K562 (cell line): ENCODE results near the gene INCA1. TPM values are rescaled to one million over a fixed set of nuclear protein-coding genes. Genes with fewer than 3 reads are reported as not detected.

ENCODE experiments used
- ATAC-seq: fragments of 200-7000 bp; cut with Tn5 transposase; 3 replicates; pipeline ENCODE4 v1.9.1; 2020; ENCODE audit warnings: moderate library complexity
- BruUV-seq: library from RNA; stranded (reverse); fragments of 400-500 nt; replicated peaks from 2 replicates; lab custom pipeline; 2021; lab: Mats Ljungman, UMichigan
- CTCF ChIA-PET: fragments of 300-600 bp; formaldehyde crosslinking; extraction: SDS; loops from one replicate; lab custom pipeline; 2021; ENCODE audit warnings: low intra/inter-chr PET ratio; lab: Yijun Ruan, JAX
- POLR2A ChIA-PET: fragments of 300-600, 350-650 bp; sonication (Branson Sonifier 250); formaldehyde crosslinking; extraction: SDS; loops from one replicate; lab custom pipeline; 2021; ENCODE audit warnings: antibody characterized with exemption, inconsistent platforms; lab: Yijun Ruan, JAX
- DNase-seq, 4 experiments: peaks; one replicate each; pipeline versions ENCODE4 v3.0.0 to v3.0.0-alpha.2; 2011 to 2018; ENCODE audit warnings: low spot score in 3 of 4, mixed read lengths in 3 of 4; ENCODE audit errors: extremely low read depth in 1 of 4
- FAIRE-seq: peaks from 2 replicates; lab custom pipeline; 2011; peaks lifted over from hg19 to GRCh38; lab: Jason Lieb, UNC
- H2AFZ ChIP-seq: 2 replicates; pipeline ENCODE4 v1.6.0; 2011; ENCODE audit warnings: low read depth, low read length, control low read depth, inconsistent platforms
- H3K27ac ChIP-seq: fragments of 200-600 bp; 3 replicates; pipeline ENCODE4 v1.8.0; 2011; ENCODE audit warnings: low read depth, mild to moderate bottlenecking, control low read depth, inconsistent platforms, low read length, moderate library complexity, mixed read lengths; ENCODE audit errors: extremely low read depth
- H3K27me3 ChIP-seq, 2 experiments: fragments of 300-600 bp in 1 of 2; 2 replicates in 1 of 2; 3 replicates in 1 of 2; pipeline versions ENCODE4 v1.6.0 to v1.8.0; 2011; ENCODE audit warnings: inconsistent platforms in 2 of 2, low read length in 2 of 2, mild to moderate bottlenecking in 1 of 2, mixed read lengths in 1 of 2, moderate library complexity in 1 of 2; ENCODE audit not compliant: control insufficient read depth in 2 of 2, insufficient read depth in 2 of 2
- H3K36me3 ChIP-seq: fragments of 300-600 bp; 3 replicates; pipeline ENCODE4 v1.8.0; 2011; ENCODE audit warnings: mild to moderate bottlenecking, low read length, inconsistent platforms; ENCODE audit not compliant: control insufficient read depth, insufficient read depth
- H3K4me1 ChIP-seq, 2 experiments: fragments of 200-600 bp in 1 of 2; replicated peaks in 1 of 2; 2 replicates in 1 of 2; 3 replicates in 1 of 2; pipeline versions ENCODE4 v1.5.1 to v1.8.0; 2011; ENCODE audit warnings: inconsistent platforms in 2 of 2, low read length in 2 of 2, mild to moderate bottlenecking in 1 of 2, mixed read lengths in 1 of 2, moderate library complexity in 1 of 2; ENCODE audit not compliant: control insufficient read depth in 2 of 2, insufficient read depth in 2 of 2
- H3K4me2 ChIP-seq: 2 replicates; pipeline ENCODE4 v1.6.1; 2011; ENCODE audit warnings: low read length, control low read depth, inconsistent platforms, mixed read lengths; ENCODE audit not compliant: insufficient read depth
- H3K4me3 ChIP-seq: fragments of 200-600 bp; sonication (generic), shearing (Covaris generic); 2 replicates; pipeline ENCODE4 v1.5.1; 2016; ENCODE audit warnings: control low read depth, inconsistent platforms
- H3K79me2 ChIP-seq: fragments of 200-600 bp; 3 replicates; pipeline ENCODE4 v1.8.0; 2011; ENCODE audit warnings: low read length, inconsistent platforms; ENCODE audit not compliant: control insufficient read depth, insufficient read depth
- H3K9ac ChIP-seq, 2 experiments: 2 replicates each; pipeline versions ENCODE4 v1.6.0 to v1.6.1; 2011; ENCODE audit warnings: low read depth in 2 of 2, low read length in 2 of 2, control low read depth in 1 of 2, inconsistent platforms in 1 of 2, mild to moderate bottlenecking in 1 of 2, mixed read lengths in 1 of 2; ENCODE audit not compliant: insufficient read depth in 1 of 2
- H3K9me1 ChIP-seq: one replicate; pipeline ENCODE4 v1.6.0; 2011; ENCODE audit warnings: inconsistent platforms, mild to moderate bottlenecking, low read length, moderate library complexity; ENCODE audit not compliant: control insufficient read depth, insufficient read depth
- H3K9me3 ChIP-seq: replicated peaks from 2 replicates; pipeline ENCODE4 v1.5.1; 2011; ENCODE audit warnings: low read depth, low read length, inconsistent platforms; ENCODE audit not compliant: control insufficient read depth, insufficient read depth
- H4K20me1 ChIP-seq: replicated peaks from 2 replicates; pipeline ENCODE4 v1.6.1; 2011; ENCODE audit warnings: low read length, inconsistent platforms, mixed read lengths; ENCODE audit not compliant: control insufficient read depth, insufficient read depth
- CC2D1A ChIP-seq: fragments of 450-650 bp; IDR thresholded peaks from 2 replicates; pipeline ENCODE4 v1.6.1; 2017; ENCODE audit warnings: mild to moderate bottlenecking
- CHD1 ChIP-seq: fragments of 200-600 bp; sonication (generic); IDR thresholded peaks from one replicate; pipeline ENCODE4 v1.6.1; 2012; ENCODE audit warnings: mild to moderate bottlenecking, moderate library complexity, low read length, inconsistent platforms
- E2F6 ChIP-seq, 2 experiments: IDR thresholded peaks; 2 replicates each; pipeline ENCODE4 v1.6.1; 2011; ENCODE audit warnings: borderline replicate concordance in 1 of 2, control low read depth in 1 of 2, low read depth in 1 of 2, low read length in 1 of 2, mild to moderate bottlenecking in 1 of 2, mixed read lengths in 1 of 2, moderate library complexity in 1 of 2; ENCODE audit not compliant: insufficient read depth in 1 of 2, insufficient read length in 1 of 2, poor library complexity in 1 of 2, severe bottlenecking in 1 of 2; ENCODE audit errors: extremely low read depth in 1 of 2
- ETV5 ChIP-seq: sonication (generic); formaldehyde crosslinking; IDR thresholded peaks from 2 replicates; pipeline ENCODE4 v1.4.0; 2020; ENCODE audit warnings: low read depth, mild to moderate bottlenecking, missing genetic modification reagents
- FOS ChIP-seq: IDR thresholded peaks from 3 replicates; pipeline ENCODE4 v1.6.1; 2011; ENCODE audit not compliant: insufficient read length; ENCODE audit errors: extremely low read depth
- FUS ChIP-seq: fragments of 200-400 bp; formaldehyde crosslinking; optimal IDR thresholded peaks from 2 replicates; pipeline ENCODE3; 2017; ENCODE audit warnings: low read depth, low read length
- MAZ ChIP-seq, 2 experiments: fragments of 450-650 bp in 1 of 2; sonication (generic) in 1 of 2; formaldehyde crosslinking; IDR thresholded peaks in 1 of 2; conservative IDR thresholded peaks in 1 of 2; 2 replicates each; pipeline versions ENCODE4 v1.4.0 to v1.5.0; 2020; ENCODE audit warnings: mild to moderate bottlenecking in 1 of 2, missing genetic modification reagents in 1 of 2
- PHF20 ChIP-seq: fragments of 450-650 bp; IDR thresholded peaks from 2 replicates; pipeline ENCODE4 v1.6.1; 2018; ENCODE audit not compliant: partially characterized antibody
- POLR2G ChIP-seq: fragments of 200-400 bp; formaldehyde crosslinking; IDR thresholded peaks from 2 replicates; pipeline ENCODE4 v1.6.1; 2017; ENCODE audit warnings: low read depth, mild to moderate bottlenecking, antibody characterized with exemption, low read length, moderate library complexity
- RBBP5 ChIP-seq: fragments of 200-600 bp; sonication (generic); IDR thresholded peaks from 2 replicates; pipeline ENCODE4 v1.6.1; 2012; ENCODE audit warnings: borderline replicate concordance, mild to moderate bottlenecking, low read length, control low read depth, inconsistent platforms; ENCODE audit not compliant: insufficient read depth, poor library complexity, severe bottlenecking
- RNF2 ChIP-seq: sonication (generic); IDR thresholded peaks from 2 replicates; pipeline ENCODE4 v1.6.1; 2016
- SRF ChIP-seq, 2 experiments: fragments of 250-450, 450-650 bp in 1 of 2; sonication (Bioruptor Pico) in 1 of 2; sonication (generic) in 1 of 2; formaldehyde crosslinking; IDR thresholded peaks; 2 replicates each; pipeline versions ENCODE4 v1.5.0 to v1.5.1; 2020 to 2022; ENCODE audit warnings: mild to moderate bottlenecking in 1 of 2, missing genetic modification reagents in 1 of 2
- TCF15 ChIP-seq: fragments of 250-450 bp; sonication (Bioruptor Pico); IDR thresholded peaks from 2 replicates; pipeline ENCODE4 v1.8.0; 2022; ENCODE audit warnings: moderate library complexity, mild to moderate bottlenecking, inconsistent platforms
- UBTF ChIP-seq, 2 experiments: IDR thresholded peaks; 2 replicates each; pipeline ENCODE4 v1.6.1; 2012; ENCODE audit warnings: improper control_type of control experiment in 2 of 2, low read depth in 2 of 2, low read length in 2 of 2, borderline replicate concordance in 1 of 2
- WGBS: fragments of 100-300 bp; shearing (Covaris generic); methylation state at CpG from one replicate; pipeline ENCODE4 v1.1.6; 2016; ENCODE audit warnings: low coverage, mixed read lengths; ENCODE audit not compliant: insufficient coverage; ENCODE audit errors: missing lambda C conversion rate; 5-methylcytosine and 5-hydroxymethylcytosine counted together
- in situ Hi-C: fragments of 300-500 bp; cut with MboI; formaldehyde crosslinking; loops from 4 replicates; pipeline ENCODE4 v1.15.0; 2018; ENCODE audit warnings: inconsistent platforms, mixed read lengths
- intact Hi-C: fragments of 100-400 bp; cut with micrococcal nuclease; formaldehyde crosslinking; loops from 2 replicates; pipeline ENCODE4 v1.14.2; 2022
- polyA plus RNA-seq, 8 experiments: library from polyadenylated mRNA; depleted of rRNA in 4 of 8; stranded (reverse) in 5 of 8; unstranded in 3 of 8; fragments of >200 nt; fragmentation: Nextera tagmentation in 2 of 8; fragmentation: Illumina TruSeq in 1 of 8; extraction: Ambion mirVana in 2 of 8; extraction: Trizol in 1 of 8; gene quantifications; 2 replicates each; pipeline versions ENCODE4 v1.2.1 to v1.2.3, GENCODE V29; 2011 to 2014; ENCODE audit warnings: inconsistent platforms in 1 of 8, missing spikeins in 1 of 8
- total RNA-seq, 7 experiments: library from RNA; depleted of rRNA in 6 of 7; stranded (reverse); fragments of >200 nt in 6 of 7; fragmentation: Illumina TruSeq in 2 of 7; extraction: Trizol in 2 of 7; gene quantifications; 2 replicates each; pipeline versions ENCODE4 v1.2.1 to v1.2.3, GENCODE V29; 2011 to 2021; ENCODE audit warnings: low replicate concordance in 1 of 7

The INCA1 gene
- total and polyA plus RNA-seq, 9 of the 15 experiments (the other 6 are each of a cell fraction or from before 2014, with no cell fraction given), result 0.08 to 0.50 (median 0.13) TPM; not detected in 4

GRCh38 chr17:4940555-4941318 lies 56.6 kb downstream of the INCA1 start:
- WGBS, result 1% methylated on average over 21 of the region's 29 CpGs
- Histone ChIP-seq H3K4me2 (peak overlapping the region; percentile 96), H3K27me3 (no peaks in the 10 kb centered on the region), H3K4me1 (peaks cover 26 to 30% of the 10 kb centered on the region in 2 experiments; a peak in 4 of 5 replicates), H3K9ac (peak overlapping the region; percentile 95 to 98), H3K9me1 (no peaks in the 10 kb centered on the region), H3K79me2 (peaks cover 71% of the 10 kb centered on the region), H3K27ac (peak overlapping the region; percentile 90), H3K9me3 (no peaks in the 10 kb centered on the region), H4K20me1 (peaks cover 8% of the 10 kb centered on the region; the same call in 1 of the 2 replicates), H2AFZ (peak overlapping the region; percentile 89), H3K36me3 (peaks cover 70% of the 10 kb centered on the region), H3K4me3 (peak overlapping the region; percentile 96)
- ChIA-PET CTCF (interaction anchor here (0.6 kb wide), 1 partner anchor 47 kb away, joined by 3 read pairs; the partner anchor contains the start of gene CAMTA2), POLR2A (interaction anchor here (0.6 to 1.6 kb wide), 11 partner anchors 9 to 161 kb away, joined by 3 to 20 read pairs (median 4); partner anchors contain the start of genes ENO3, PFN1 and SPAG7)
- DNase-seq (peak; percentile 55 to 81 (median 64)), FAIRE-seq (no peak), ATAC-seq (peak; percentile 35)
- in situ Hi-C loops, result no loop called here
- BruUV-seq, result TSS peak; percentile 79
- intact Hi-C loops, result no loop called here
- TF ChIP-seq CC2D1A (0 out of 2 replicates have a peak, but pooled peaks have one; percentile 11), RNF2 (no peak), RBBP5 (peak; percentile 11), FUS (no peak), MAZ (CRISPR knock-in tag; conservative IDR thresholded peaks at IDR 0.05 in 1 of 2, IDR thresholded peaks at IDR 0.05 in 1 of 2) (0 out of 4 replicates have a peak, but pooled peaks have one; percentile 7 to 17), TCF15 (no peak), POLR2G (peak; percentile 75), SRF (CRISPR knock-in tag; IDR thresholded peaks at IDR 0.05) (0 out of 4 replicates have a peak, but pooled peaks of 1 of the 2 experiments have one; percentile 27), CHD1 (peak; percentile 44), PHF20 (peak; percentile 46), FOS (no peak), ETV5 (CRISPR knock-in tag) (0 out of 2 replicates have a peak, but pooled peaks have one; percentile 28), UBTF (IDR thresholded peaks at IDR 0.05; ENCODE audit: borderline replicate concordance in 1 of 2, low read depth in 2 of 2, low read length in 2 of 2) (0 out of 4 replicates have a peak, but pooled peaks of 1 of the 2 experiments have one; percentile 42), E2F6 (IDR thresholded peaks at IDR 0.05; ENCODE audit: borderline replicate concordance in 1 of 2, extremely low read depth in 1 of 2, insufficient read depth in 1 of 2, insufficient read length in 1 of 2, low read depth in 1 of 2, low read length in 1 of 2, poor library complexity in 1 of 2, severe bottlenecking in 1 of 2) (peak in 1 of 2 experiments; percentile 10)
